ENCODE data around the gene ARFGEF3.

Gene ARFGEF3

GRCh38 chr6:138246650-138247440 lies 85.1 kb downstream of the ARFGEF3 start:
- no peak for DNase-seq

DNA sequence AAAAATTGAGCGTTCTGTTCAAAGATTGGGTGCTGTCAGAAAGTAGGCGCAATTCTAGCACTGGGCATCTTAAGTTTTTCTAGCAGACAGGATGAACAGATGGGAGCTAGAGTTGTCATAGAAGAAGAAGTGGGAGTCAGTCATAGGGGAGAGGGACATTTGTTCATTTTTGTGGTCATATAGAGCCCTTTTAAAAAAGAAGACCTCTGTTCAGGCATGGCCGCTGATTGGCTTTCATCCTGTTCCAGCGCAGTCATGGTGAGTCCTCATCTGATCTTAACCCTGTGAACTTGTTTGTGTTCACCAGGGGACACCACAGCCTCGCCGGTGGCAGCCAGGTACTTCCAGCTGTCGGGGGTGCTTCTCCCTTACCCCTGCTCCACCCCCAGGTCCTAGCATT lies 86.3 kb downstream of the ARFGEF3 start:
- no peak for DNase-seq

DNA sequence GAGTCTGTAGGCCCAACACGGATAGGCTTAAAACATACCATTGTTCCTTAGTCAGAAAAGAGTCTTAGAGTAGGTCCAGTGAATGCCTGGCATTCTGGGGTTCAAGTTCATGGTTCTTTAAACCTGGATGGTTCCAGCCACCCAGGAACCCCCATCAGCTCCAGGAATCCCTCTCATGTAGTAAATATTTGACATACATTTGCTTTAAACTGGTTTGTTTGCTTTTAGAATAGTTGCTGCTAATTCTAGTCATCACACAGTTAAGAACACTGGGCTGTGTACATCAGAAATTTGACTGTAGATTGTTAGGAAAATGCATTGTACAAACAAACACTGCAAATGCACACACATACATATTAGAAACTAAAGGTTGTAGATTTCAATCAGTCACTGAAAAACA lies 87.1 kb downstream of the ARFGEF3 start:
- DNase-seq, result no peak

GRCh38 chr6:138250053-138250452 lies 88.3 kb downstream of the ARFGEF3 start:
- DNase-seq, result no peak

- DNase-seq, result no peak
Measured at GRCh38 chr6:138250513-138251247, 88.9 kb downstream of the ARFGEF3 start.

GRCh38 chr6:138253731-138254130 lies 92.0 kb downstream of the ARFGEF3 start:
- DNase-seq, result no peak

GRCh38 chr6:138255443-138255842 lies 93.7 kb downstream of the ARFGEF3 start:
- DNase-seq, result no peak

DNA sequence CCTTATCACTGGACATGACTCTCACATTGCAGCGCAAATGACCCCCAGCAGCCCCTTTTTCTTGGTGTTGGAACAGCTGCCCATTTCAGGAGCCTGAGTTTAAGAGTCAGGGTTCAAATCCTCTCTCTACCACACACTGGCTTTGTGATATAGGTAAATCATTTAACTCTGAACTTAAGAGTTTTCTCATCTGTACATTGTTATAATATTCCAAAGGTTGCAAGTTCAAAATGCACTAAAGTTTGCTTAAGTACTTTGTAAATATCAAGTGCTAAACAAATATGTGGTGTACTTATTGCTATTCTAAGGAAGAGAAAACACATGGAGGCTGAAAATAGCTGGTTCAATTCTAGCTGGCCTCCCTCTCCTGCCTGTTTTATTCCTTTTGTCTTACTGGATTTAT lies 95.9 kb downstream of the ARFGEF3 start:
- DNase-seq, result no peak

- no peak for DNase-seq
Measured at GRCh38 chr6:138258197-138258596, 96.5 kb downstream of the ARFGEF3 start.

GRCh38 chr6:138258991-138259390 lies 97.3 kb downstream of the ARFGEF3 start:
- DNase-seq, result no peak

DNA sequence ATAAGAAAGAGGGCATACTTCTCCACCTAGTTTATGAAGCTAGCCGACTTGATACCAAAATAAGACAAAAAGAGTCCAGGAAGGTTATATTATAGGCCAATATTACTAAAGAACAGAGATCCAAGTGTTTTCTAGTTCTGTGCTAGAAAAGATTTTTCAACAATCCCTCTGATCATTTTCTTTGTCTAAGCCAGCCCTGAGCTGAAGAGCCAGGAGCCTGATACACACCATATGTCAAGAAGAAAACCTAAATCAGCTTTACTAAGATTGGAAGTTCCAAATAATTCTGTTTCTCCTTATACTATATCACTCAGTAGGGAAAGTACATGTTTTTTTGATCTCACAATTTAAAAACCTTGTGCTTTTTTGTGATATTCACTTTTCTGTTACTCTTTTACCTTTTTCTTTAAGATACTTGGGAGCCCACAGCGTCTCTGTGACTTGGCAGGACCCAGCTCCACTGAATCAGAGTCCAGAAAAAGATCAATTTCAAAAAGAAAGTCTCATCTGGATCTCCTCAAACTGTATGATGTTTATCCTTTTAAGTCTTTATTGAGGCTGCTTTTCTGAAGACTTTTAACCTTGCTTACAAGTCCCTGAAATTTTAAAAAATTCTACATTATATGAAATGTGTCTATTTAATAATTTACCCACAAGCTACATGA lies 99.5 kb downstream of the ARFGEF3 start:
- DNase-seq, result no peak

DNA sequence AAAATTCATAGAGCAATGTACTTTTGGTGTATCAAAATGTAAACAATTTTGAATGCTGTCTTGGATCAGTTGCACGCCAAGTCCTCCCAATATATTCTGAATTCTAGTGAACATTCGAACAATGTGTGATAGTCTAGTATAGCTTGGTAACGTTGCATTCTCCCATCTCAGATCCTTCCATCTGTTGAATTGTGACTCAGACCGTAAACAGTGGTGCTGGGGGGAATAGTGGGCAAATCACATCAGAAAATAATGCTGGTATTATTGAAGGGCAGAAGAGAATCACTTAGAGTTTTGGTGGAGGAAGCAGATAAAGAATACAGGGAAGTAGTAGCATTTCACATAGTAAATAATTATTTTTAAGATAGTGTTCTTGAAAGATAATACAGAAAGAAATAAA lies 102.2 kb downstream of the ARFGEF3 start:
- DNase-seq, result no peak

DNA sequence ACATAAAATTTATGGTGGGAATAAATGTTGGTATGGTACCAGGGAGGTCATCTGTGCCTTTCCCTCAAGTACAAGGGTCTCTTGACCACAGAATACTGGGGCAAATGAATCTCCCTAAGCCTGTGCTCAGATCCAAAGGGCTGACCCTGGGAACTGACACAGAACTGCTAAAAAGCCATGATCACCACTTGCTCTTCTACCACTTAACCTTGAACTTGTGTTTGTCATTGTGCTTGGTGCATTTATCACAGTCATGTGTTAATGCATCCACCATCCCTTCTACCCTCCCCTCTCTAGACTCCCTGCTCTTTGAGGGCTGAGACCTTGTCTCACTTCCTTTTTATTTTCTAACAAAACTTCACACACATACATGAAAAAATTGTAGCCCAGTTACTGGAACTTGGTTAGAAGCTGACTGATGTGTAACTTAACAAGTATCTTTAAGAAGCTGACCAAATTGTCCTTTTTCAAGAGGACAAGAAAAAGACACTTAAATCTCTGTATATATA lies 102.7 kb downstream of the ARFGEF3 start:
- DNase-seq, result no peak

- DNase-seq, result no peak
Measured at GRCh38 chr6:138266095-138266494, 104.4 kb downstream of the ARFGEF3 start.

DNA sequence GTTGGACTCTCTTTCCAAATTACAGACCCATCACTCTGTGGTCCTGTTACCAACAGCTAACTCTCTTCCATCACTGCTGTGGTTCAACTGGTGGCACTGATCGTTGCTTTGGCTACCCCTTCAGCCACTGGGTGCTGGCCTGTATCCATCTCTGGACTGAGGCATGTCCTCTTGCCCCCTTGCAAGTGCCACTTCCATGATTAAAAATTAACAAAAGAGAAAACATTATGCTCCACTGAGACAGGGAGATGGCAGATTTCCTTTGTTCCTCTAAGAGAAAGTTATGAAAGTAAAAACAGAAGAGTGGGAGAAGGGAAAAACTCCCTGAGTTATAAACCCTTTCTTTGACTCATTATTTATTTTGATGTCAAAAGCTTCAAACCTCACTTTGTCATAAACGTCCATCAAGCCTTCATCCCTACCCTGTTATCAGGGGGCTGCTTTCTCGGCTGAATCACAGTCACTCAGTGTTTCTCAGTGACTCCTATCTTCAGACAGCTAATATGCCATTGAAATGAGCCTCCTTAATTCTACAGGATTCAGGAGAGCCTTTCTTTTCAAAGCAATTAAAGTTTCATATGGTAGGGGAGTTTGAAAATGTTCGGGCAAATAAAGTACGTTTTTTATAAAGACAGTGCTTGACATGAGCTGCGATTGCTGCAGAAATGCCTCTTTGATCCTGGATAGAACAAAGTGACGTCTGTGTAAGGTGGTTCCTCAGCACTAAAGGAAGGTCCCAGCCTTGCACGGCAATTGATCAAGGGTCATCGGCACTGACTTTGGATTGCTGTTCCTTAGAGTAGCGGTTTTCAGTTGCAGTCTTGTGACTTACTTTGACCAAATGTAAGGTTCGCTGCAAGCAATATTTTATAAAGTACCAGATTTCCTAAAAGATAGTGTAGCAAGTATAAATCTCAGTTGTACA lies 106.5 kb downstream of the ARFGEF3 start:
- DNase-seq, result no peak

- no peak for DNase-seq
Measured at GRCh38 chr6:138271451-138271850, 109.7 kb downstream of the ARFGEF3 start.

DNA sequence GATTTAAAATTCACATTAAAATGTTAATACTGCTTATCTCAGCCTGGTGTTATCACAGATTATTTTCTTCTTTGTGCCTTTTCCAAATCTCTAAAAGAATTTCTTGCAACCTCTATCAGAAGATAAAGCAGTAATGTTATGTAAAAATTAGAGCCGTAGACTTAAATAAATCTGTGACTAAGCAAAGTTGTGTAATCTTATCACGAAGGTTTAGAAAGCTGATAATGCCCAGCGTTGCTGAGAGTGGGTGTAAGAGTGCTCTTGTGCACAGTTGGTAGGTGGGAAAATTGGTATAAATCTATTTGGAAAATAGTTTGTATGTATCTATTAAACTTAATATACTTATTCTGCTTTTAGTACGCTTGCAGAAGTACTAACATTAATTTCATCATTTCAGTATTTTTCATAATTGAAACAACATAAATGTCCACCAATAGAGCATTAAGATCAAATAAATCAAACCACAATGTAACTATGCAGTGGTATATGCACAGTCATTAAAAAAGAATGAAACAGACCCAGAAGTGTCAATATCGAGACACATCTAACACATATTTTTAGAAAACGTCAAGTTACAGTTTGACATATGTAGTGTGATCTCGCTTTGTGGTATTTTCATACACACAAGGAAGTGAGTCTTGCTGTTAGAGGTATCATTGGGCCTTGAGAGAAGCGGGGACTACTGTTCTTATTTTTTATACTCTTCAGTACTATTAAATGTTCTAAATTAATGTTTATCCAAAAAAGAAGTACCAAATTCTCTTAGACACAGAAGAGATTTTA lies 111.0 kb downstream of the ARFGEF3 start:
- DNase-seq, result no peak

DNA sequence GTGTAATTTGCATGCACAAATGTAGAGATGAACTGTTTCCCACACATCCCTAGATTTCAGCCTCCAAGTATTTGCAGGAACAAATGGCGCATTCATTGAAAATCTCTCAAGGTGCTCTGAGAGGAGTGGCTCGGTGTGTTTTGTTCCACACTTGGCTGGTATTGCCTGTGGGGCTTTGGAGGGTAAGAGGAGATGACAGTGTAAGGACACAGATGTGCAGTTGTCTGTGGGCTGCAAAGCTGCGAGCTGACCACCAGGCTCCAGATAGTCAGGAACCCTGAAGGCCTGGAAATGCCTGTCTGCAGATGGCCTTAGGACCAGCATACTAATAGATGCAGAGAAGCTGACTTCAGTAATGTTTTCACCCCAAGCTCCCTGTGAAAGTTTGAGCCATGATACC lies 114.2 kb downstream of the ARFGEF3 start:
- no peak for DNase-seq

DNA sequence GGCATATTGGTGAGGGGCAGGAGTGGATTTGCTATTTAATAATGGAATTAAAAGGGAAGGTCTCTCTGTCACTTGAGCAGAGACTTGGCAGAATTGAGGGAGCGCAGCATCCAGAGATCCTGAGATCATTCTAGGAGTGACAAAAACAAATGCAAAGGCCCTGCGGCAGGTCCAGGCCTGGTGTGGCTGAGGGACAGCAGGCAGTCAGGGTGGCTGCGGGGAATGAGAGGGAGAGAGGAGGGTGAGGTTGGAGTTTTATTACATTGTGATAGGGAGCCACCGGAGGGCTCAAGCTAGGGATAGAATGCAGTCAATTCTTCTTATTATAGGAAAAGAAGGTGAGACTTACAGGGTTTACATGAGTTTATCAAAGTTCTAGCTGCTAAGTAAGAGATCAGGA lies 116.1 kb downstream of the ARFGEF3 start:
- no peak for DNase-seq

DNA sequence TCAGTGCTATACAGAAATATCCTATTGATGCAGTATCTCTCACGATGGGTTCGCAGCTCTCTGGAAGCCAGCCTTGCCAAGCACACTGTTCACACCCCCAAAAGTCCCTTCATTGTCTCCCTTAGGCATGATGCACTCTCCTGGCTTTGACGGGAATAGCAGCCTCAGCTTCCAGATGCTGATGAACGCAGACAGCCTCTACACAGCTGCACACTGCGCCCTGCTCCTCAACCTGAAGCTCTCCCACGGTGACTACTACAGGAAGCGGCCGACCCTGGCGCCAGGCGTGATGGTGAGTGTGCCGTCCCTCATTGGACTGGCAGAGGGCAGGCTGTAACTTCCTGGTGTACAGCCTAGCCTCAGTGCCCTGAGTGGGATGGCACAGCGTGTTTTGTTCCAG lies 116.6 kb downstream of the ARFGEF3 start:
- no peak for DNase-seq

- DNase-seq, result no peak
Measured at GRCh38 chr6:138285800-138286199, 124.1 kb downstream of the ARFGEF3 start.

- DNase-seq, result no peak
Measured at GRCh38 chr6:138286698-138287097, 125.0 kb downstream of the ARFGEF3 start.
